BE2C (cell line): ENCODE data around the gene UBP1.

Source experiments
- DNase-seq: peaks from one replicate; pipeline ENCODE4 v3.0.0-alpha.2; 2020
- H3K27me3 ChIP-seq: fragments of 250-450 bp; sonication (Bioruptor Pico); 2 replicates; pipeline ENCODE4 v1.5.1; 2020; ENCODE audit warnings: mild to moderate bottlenecking
- H3K36me3 ChIP-seq: fragments of 250-450 bp; sonication (Bioruptor Pico); 2 replicates; pipeline ENCODE4 v1.5.1; 2020; ENCODE audit warnings: mild to moderate bottlenecking
- H3K4me1 ChIP-seq: fragments of 250-450 bp; sonication (Bioruptor Pico); 2 replicates; pipeline ENCODE4 v1.5.1; 2020
- H3K4me3 ChIP-seq: 2 replicates; pipeline ENCODE4 v1.5.1; 2011; ENCODE audit warnings: low read depth, low read length
- H3K9me3 ChIP-seq: fragments of 250-450 bp; sonication (Bioruptor Pico); 2 replicates; pipeline ENCODE4 v1.5.1; 2020
- CTCF ChIP-seq: IDR thresholded peaks from 2 replicates; pipeline ENCODE4 v1.5.1; 2012; ENCODE audit warnings: mild to moderate bottlenecking, low read depth, low read length

UBP1 gene

GRCh38 chr3:33377489-33377888 is 62.7 kb downstream of the UBP1 start:
- H3K36me3 ChIP-seq, result no peaks in the 10 kb centered on the region
- H3K4me1 ChIP-seq, result no peaks in the 10 kb centered on the region
- no peak for DNase-seq
- no peak overlapping the region for H3K4me3 ChIP-seq
- no peak for TF ChIP-seq CTCF
- no peaks in the 10 kb centered on the region for H3K27me3 ChIP-seq
- no peaks in the 10 kb centered on the region for H3K9me3 ChIP-seq

- no peaks in the 10 kb centered on the region for H3K9me3 ChIP-seq
- TF ChIP-seq CTCF, result no peak
- DNase-seq, result no peak
- H3K27me3 ChIP-seq, result no peaks in the 10 kb centered on the region
- no peaks in the 10 kb centered on the region for H3K4me1 ChIP-seq
- no peak overlapping the region for H3K4me3 ChIP-seq
- H3K36me3 ChIP-seq, result no peaks in the 10 kb centered on the region
Measured at GRCh38 chr3:33373082-33373437, 67.1 kb downstream of the UBP1 start.

GRCh38 chr3:33372218-33373081 is 67.8 kb downstream of the UBP1 start:
- peak; percentile 80 for TF ChIP-seq CTCF
- Histone ChIP-seq H3K36me3 (no peaks in the 10 kb centered on the region), H3K9me3 (no peaks in the 10 kb centered on the region), H3K4me3 (no peak overlapping the region), H3K4me1 (no peaks in the 10 kb centered on the region), H3K27me3 (no peaks in the 10 kb centered on the region)
- DNase-seq, result peak; percentile 20

- no peaks in the 10 kb centered on the region for H3K9me3 ChIP-seq
- TF ChIP-seq CTCF, result no peak
- H3K27me3 ChIP-seq, result no peaks in the 10 kb centered on the region
- H3K4me1 ChIP-seq, result no peaks in the 10 kb centered on the region
- no peak for DNase-seq
- H3K4me3 ChIP-seq, result no peak overlapping the region
- no peaks in the 10 kb centered on the region for H3K36me3 ChIP-seq
Measured at GRCh38 chr3:33364531-33365128, 75.6 kb downstream of the UBP1 start.

GRCh38 chr3:33364060-33364459 is 76.1 kb downstream of the UBP1 start:
- Histone ChIP-seq H3K27me3 (no peaks in the 10 kb centered on the region), H3K4me1 (no peaks in the 10 kb centered on the region), H3K9me3 (no peaks in the 10 kb centered on the region), H3K4me3 (no peak overlapping the region), H3K36me3 (no peaks in the 10 kb centered on the region)
- TF ChIP-seq CTCF, result no peak
- DNase-seq, result no peak
